Stimulated activated CD8-positive, alpha-beta memory T cell treated with anti-CD3 and anti-CD28 coated beads, Interleukin-4, amount 100 ng/mL, for 4 hours (primary cell): ENCODE data around the gene RBMXL2.

Experiments used
- DNase-seq, 2 donors: peaks; one replicate each; pipeline ENCODE4 v3.0.0-alpha.2; 2020; ENCODE audit warnings: low read depth in 2 of 2, low spot score in 1 of 2

Gene RBMXL2

DNA sequence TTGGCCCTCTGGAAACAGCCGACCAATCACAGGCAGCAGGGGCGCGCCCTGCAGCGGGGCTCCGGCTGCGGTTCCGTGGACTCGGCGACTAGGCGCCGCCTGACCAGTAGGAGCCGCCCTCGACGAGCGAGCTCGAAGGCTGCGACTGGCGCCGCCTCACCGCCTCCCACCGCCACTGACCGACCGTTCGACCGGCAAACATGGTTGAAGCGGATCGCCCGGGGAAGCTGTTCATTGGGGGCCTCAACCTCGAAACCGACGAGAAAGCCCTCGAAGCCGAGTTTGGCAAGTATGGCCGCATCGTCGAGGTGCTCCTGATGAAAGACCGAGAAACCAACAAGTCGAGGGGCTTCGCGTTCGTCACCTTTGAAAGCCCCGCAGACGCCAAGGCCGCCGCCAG is at the start of gene RBMXL2:
TSS of gene RBMXL2 (plus strand) at position 78 of the 400 bp plus-strand sequence. CDS start at position 201, 123 bp downstream.
- DNase-seq, result no peak

DNA sequence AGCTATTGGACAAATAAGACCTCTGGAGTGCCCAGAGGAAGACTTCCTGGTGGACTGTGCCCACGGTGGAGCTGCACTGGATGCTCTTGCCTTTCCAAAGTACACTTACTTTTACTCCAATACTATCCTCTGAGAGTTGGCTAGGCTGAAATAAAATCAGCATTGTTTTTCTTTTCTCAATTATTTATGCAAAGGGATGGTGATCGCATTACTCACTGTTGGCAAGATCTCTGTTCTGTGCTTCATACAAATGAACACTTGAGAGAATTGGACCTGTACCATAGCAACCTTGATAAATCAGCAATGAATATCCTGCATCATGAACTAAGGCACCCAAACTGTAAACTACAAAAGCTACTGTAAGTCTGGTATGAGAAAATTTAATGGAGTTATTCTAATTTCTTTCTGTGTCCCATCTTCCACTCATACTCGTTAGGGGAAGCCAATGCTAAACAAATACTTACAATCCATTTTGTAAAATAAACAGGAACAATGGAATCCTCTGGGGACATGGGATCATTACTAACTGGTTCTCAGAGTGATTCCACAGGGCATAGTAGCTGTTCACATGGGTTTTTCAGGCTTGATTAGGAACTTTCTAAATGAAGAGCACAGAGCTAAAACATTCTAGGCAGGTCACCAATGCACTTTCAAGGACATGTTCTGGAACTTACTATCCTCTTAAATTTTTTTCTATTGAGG is 42.2 kb upstream of the RBMXL2 start:
- no peak for DNase-seq

DNA sequence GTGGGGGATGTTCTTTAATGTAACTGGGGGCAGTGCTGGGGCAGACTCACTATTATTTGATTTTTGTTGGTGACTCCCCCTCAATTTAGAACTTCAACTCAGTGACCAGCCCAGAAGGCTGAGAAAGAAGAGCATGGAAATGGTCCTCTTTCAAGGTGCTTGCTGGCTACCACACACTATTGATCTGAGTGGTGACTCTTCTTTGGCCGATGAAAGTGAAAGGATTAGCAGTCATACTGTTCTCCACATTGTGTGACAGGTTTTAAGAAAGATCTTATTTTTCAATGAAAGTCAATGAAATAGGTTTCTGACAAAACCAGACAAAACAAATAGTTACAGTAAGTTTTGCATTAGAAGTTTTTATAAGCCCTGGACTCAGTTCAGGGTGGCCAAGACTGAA is 38.6 kb upstream of the RBMXL2 start:
- no peak for DNase-seq

DNA sequence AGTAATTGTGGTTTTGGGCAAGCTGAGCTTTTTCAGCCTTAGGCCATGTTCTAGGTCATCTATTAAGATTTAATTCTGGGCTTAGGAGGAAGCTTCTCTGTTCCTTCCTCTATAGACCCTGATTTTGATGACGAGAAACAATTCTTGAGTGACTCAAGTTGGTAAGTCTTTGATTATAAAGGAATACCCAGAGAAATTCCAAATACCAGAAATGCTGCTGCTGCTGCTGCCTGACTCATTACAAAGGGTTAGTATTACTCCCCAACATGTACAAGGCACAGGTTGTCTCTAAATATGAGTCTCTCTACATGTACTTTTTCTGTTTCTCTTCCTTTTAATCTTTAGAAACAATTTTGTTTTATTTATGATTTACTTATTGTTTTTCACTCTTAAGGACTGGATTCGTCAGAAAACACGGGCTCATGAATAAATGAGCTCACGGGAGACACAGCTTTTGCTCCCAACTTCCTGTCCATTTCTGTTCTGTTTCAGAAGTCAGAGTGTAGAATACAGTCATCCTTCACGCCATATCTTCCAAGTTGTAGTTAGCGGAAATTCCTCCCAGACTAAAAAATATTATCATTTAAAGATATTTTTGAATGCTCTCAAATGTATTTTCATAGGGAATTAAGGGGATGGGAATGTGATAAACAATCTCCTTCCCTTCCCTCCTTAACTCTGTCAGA is 31.8 kb upstream of the RBMXL2 start:
- no peak for DNase-seq

DNA sequence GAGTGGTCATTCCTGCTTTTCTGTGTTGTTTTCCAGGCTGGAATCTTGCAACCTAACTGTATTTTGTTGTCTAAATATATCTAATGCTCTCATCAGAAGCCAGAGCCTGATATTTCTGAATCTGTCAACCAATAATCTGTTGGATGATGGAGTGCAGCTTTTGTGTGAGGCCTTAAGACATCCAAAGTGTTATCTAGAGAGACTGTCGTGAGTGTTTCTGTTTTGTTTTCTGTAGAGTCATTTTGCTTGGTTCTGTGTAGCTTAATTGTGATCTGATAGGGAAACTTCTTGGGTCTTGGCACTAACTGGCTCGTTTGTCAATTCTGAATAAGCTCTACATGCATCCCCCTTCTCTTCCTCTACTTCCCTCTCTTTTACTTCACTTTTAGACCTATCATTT is 31.2 kb upstream of the RBMXL2 start:
- DNase-seq, result no peak

DNA sequence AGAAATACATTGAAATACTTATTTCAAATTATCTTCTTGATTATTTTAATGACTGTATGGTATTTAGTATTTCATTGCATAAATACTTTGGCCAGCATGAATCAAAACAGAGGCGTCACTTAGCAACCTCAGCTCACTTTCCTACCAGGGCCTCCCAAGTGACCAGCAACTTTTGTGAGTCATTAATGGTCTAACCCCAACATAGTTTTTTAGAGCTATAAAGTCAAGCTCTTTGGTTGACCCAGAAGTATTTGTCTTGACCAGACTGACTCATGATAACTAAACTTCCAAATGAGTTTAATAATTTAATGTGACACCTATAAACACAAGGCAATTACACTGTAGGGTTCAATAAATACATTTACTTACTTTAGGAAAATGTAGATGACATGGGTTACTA is 27.9 kb upstream of the RBMXL2 start:
- DNase-seq, result no peak

DNA sequence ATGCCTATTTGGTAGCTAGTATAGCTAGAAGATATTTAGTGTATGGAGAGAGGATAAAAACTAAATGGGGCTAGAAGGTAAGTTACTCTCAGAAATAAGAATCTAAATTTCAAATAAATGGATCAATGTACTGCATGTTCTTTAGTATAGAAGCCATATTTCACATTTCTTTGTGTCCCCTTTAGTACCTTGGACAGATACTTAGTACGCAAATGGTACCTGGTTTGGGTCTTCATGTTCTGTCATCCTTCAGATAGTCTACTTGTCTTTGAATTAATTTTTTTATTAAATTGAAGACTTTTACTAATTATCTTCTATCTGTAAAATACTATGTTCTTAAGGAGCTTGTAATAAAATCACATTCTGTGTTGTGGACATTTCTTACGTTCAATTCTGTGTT is 26.3 kb upstream of the RBMXL2 start:
- DNase-seq, result no peak

DNA sequence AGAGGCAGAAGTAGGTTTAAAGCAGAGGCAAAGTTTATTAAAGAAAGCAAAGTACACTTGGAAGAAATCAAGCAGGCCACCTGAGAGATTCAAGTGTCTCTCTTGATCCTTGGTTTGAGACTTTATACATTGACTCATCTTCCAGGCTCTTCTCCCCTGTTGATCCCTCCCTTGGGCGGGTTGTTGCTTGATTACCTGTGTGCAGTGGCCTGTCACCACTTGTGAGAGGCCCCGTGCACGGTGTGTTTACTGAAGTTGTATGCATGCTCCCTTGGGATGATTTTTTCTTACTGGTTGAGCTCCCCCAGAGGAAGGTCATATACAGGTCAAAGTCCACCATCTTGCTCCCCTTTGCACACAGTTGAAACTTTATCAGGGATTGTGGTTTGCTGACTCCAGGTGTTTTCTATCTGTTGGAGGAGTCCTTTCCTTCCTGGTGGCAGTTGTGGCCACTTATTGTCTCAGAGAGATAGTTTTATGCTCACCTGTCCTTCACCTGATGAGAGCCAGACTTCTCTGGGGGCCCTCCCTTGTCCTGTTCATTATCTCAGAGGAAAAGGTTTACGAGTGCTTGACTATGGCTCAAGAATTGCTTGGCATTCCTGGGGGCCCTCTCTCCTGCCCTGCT is 16.3 kb upstream of the RBMXL2 start:
- DNase-seq, result no peak

DNA sequence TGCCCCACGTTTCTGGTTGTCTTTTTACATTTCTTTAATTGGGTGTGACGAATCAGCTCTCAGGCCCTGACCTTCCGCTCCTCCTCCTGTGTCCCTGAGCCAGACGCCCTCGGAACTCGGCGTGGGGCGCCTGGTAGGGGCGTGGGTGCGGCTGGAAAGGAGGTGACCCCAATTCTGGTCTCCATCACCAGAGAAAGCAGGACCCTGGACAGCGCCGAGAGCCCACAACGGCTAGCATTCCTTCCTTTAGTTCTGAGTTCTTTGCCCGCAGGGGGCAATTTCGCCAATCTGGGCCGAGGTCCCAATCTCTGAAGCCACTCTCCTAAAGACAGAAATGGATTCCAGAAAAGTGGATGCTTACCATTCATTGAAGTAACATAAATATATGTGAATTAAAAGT is 11.7 kb upstream of the RBMXL2 start:
- no peak for DNase-seq

DNA sequence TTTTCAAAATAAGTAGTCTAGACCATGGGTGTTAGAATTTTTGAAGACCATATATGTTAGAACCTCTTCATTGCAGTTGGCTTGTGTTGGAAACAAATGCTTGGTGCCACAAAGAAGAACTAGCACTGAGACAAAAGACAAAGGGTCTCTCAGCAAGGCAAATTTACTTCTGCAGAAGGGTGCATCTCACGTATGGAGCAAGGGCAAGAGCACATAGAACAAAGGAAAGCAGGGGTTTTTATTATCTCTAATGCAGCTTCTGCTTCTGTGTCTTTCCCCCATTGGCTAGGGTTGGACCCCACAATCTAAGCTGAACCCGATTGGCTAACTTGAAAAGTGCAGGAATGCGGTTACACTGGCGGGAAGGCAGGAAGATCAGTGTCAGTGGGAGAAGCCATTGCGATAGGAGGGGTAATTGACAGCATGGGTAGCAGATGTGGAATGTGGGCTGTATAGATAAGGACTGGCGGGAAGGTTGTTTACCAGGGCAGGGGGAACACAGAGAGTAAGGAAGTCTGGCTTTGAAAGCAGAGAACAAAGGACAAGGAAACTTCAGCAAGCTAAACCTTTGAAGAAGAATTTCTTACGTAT is 9.2 kb upstream of the RBMXL2 start:
- DNase-seq, result no peak

DNA sequence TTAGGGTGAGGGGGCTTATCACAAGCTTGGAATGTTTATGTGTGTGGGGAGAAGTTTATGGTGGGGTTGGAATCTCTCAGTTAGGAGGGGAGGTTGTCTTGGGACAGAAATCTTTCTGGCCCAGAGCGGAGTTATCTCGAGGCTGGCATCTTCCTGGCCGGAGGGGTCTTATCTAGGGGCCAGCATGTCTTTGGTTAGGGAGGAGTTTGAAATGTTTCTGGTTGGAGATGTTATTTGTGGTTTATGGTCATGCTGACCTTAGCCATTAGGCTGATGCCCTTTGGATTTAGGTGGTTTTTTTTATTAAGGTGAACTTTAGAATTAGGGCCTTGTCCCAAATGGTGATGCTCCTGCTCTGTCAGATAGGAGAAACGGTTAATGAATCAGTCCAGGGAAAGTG is 7.9 kb upstream of the RBMXL2 start:
- no peak for DNase-seq

DNA sequence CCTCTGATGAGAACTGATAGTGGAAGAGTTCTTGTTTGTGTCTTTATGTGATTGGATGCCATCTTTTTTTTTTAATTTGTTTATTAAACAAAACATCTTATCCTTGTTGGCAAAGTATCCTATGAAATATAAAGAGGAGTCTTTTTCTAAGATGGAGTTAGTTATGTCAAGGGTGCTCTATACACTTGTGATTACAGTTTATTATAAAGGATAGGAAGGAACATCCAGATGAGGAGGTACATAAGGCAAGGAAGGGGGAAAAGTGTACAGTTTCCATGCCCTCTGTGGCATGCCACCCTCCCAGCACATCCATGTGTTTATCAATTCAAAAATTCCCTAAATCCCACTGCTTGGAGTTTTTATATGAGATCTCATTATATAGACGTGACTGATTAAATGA is 7.4 kb upstream of the RBMXL2 start:
- DNase-seq, result no peak

DNA sequence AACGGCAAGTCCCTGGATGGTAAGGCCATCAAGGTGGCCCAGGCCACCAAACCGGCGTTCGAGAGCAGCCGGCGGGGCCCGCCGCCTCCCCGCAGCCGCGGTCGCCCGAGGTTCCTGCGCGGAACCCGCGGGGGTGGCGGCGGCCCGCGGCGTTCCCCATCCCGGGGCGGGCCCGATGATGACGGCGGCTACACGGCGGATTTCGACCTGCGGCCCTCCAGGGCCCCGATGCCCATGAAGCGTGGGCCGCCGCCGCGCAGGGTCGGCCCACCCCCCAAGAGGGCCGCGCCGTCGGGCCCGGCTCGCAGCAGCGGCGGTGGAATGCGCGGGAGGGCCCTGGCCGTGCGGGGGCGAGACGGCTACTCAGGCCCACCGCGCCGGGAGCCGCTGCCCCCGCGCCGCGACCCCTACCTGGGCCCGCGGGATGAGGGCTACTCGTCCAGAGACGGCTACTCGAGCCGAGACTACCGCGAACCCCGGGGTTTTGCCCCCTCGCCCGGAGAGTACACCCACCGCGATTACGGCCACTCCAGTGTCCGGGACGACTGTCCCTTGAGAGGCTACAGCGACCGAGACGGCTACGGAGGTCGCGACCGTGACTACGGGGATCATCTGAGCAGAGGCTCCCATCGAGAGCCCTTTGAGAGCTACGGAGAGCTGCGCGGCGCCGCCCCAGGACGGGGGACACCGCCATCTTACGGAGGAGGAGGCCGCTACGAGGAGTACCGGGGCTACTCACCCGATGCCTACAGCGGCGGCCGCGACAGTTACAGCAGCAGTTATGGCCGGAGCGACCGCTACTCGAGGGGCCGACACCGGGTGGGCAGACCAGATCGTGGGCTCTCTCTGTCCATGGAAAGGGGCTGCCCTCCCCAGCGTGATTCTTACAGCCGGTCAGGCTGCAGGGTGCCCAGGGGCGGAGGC is 792 bp downstream of the RBMXL2 start:
- DNase-seq, result no peak

DNA sequence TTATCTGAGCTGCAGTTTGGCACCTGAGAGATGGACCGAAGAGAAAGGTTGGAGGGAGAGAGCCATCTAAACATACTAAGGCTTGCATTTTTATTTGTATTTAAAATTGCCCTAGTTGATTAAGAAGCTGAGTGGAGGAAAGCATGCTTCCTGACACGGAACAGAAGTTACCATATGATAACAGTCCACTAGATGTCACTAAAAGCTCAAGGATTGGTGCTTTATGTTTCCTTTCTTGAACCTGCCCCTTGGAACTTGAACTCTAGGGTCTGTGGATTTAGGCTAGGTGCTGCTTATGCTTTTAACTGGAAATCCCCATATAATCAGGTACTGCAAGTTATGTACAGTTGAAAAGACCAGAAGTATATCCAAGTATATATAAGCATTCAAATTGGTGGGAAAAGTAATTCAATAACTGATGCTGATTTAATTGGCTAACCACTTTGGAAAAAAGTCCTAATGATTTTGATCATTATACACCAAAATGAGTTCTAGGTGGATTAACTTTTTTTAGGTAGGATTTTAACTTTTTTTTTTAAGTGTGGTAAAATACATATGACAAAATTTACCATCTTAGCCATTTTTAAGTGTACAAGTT is 9.5 kb downstream of the RBMXL2 start:
- no peak for DNase-seq

DNA sequence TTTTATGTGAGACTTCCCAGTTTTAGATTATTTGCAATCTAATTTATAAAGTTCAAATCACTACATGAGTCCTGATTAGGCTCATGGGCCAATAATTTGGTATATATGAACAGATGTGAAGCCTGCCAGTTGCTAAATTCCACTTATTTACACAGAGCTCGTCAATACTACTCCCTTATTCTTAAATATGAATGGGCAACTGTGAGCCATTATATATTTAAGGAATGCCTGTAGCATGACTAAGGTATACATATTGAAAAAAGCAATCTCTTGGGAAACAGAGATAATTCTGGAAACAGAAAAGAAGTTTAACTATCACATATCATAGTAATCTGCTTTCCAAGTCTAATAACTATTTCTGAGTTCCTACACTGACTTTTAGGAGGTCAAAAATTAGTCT is 27.0 kb downstream of the RBMXL2 start:
- DNase-seq, result no peak

DNA sequence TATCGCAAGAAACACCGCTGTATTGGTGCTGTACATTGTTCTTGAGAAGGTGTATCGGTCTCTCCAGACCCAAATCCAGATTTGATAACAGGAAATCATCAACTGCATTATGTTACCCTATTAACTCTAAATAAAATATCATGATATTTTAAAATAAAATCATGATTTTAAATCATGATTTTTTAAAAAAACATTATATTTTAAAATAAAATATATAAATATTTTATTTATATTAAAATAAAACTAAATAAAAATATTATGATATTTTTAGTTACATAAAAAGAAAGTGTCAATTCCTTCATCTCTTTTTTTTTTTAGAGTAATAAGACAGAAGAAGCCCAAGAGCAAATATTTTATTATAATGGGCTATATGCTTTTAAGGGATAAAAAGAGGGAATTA is 27.6 kb downstream of the RBMXL2 start:
- no peak for DNase-seq

DNA sequence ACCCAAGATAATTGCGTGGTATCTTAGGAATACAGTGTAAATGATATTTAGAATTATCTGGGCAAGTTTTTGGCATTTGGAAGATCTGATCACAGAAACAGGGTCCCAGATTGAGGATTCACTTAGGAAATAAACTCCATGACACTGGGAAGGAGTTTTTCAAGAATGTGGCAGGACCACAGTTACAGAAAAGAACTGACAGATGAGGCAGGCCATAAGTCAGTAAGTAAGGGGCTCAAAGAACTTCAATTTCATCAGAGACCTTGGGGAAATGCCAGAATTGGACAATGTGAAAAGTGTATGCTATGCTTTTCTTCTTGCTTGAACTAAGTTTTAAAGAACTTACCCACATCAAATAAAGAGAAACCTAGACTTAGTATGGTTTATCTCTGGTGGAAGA is 49.3 kb downstream of the RBMXL2 start:
- DNase-seq, result no peak
